Activated CD4-positive, alpha-beta memory T cell treated with anti-CD3 and anti-CD28 coated beads, Interleukin-2, amount 10 ng/mL, durations not matched to agents 7 days and 5 days (primary cell): Measurements from ENCODE around the gene LAMB3. TPM values are rescaled to one million over a fixed set of nuclear protein-coding genes. Genes with fewer than 3 reads are reported as not detected.

Experiments
- CTCF ChIA-PET: fragments of 350-600 bp; sonication (Branson Sonifier 250); formaldehyde crosslinking; loops from one replicate; lab custom pipeline; 2021; ENCODE audit warnings: antibody characterized with exemption, inconsistent platforms; lab: Charles Lee
- POLR2A ChIA-PET: fragments of 350-600 bp; sonication (Branson Sonifier 250); formaldehyde crosslinking; loops from one replicate; lab custom pipeline; 2021; ENCODE audit warnings: antibody characterized with exemption; lab: Charles Lee
- DNase-seq: peaks from one replicate; pipeline ENCODE4 v3.0.0-alpha.2; 2020
- H3K27ac Mint-ChIP-seq: one replicate; pipeline ENCODE4 v1.8.0; 2021; ENCODE audit warnings: mild to moderate bottlenecking, mixed read lengths
- H3K27me3 Mint-ChIP-seq: one replicate; pipeline ENCODE4 v1.8.0; 2021; ENCODE audit warnings: mixed read lengths
- H3K36me3 Mint-ChIP-seq: one replicate; pipeline ENCODE4 v1.8.0; 2021; ENCODE audit warnings: low read depth, mixed read lengths
- H3K4me1 Mint-ChIP-seq: one replicate; pipeline ENCODE4 v1.8.0; 2021; ENCODE audit warnings: mixed read lengths
- H3K4me3 Mint-ChIP-seq: one replicate; pipeline ENCODE4 v1.8.0; 2021; ENCODE audit warnings: mild to moderate bottlenecking, mixed read lengths
- H3K9me3 Mint-ChIP-seq: one replicate; pipeline ENCODE4 v1.8.0; 2021; ENCODE audit warnings: mixed read lengths
- total RNA-seq, 2 experiments: library from RNA; stranded (reverse); gene quantifications; one replicate each; pipeline ENCODE4 v1.2.3, GENCODE V29; 2021

LAMB3 gene
- total RNA-seq, 2 experiments from 2014 or later, result 4.2 to 4.4 TPM

- ChIA-PET POLR2A (interaction anchor here (0.9 to 2.3 kb wide), 8 partner anchors 9 to 100 kb away, joined by 3 to 11 read pairs (median 4); partner anchors contain the start of gene TRAF3IP3), CTCF (interaction anchor here (0.9 to 1.8 kb wide), 5 partner anchors 10 to 89 kb away, joined by 3 to 5 read pairs (median 3); no protein-coding TSS in a partner anchor)
- peaks cover 28% of the 10 kb centered on the region for H3K27me3 Mint-ChIP-seq
- DNase-seq, result no peak
- H3K36me3 Mint-ChIP-seq, result peaks cover 25% of the 10 kb centered on the region
- peak overlapping the region; percentile 9 for H3K27ac Mint-ChIP-seq
- peak overlapping the region; percentile 65 for H3K4me3 Mint-ChIP-seq
- peaks cover 69% of the 10 kb centered on the region for H3K4me1 Mint-ChIP-seq
- H3K9me3 Mint-ChIP-seq, result no peaks in the 10 kb centered on the region
These were observed 23.4 kb upstream of the LAMB3 start for GRCh38 chr1:209675565-209676154.

GRCh38 chr1:209674957-209675564 is 22.8 kb upstream of the LAMB3 start, which contains the start of gene G0S2:
Gene G0S2 (plus strand): TSS chr1:209675412. CDS start chr1:209675685, 273 bp downstream.
- DNase-seq, result peak; percentile 50
- H3K4me1 Mint-ChIP-seq, result peaks cover 73% of the 10 kb centered on the region
- POLR2A ChIA-PET, result interaction anchor here (0.9 to 2.5 kb wide), 10 partner anchors 9 to 699 kb away, joined by 3 to 11 read pairs (median 4); partner anchors contain the start of gene TRAF3IP3
- CTCF ChIA-PET, result interaction anchor here (0.9 to 1.8 kb wide), 6 partner anchors 11 to 89 kb away, joined by 3 to 5 read pairs (median 3); no protein-coding TSS in a partner anchor
- H3K27ac Mint-ChIP-seq, result peak within 1 kb of the TSS; percentile 80
- H3K4me3 Mint-ChIP-seq, result peak within 1 kb of the TSS; percentile 65
- peaks cover 25% of the 10 kb centered on the region for H3K36me3 Mint-ChIP-seq
- H3K27me3 Mint-ChIP-seq, result peaks cover 28% of the 10 kb centered on the region
- no peaks in the 10 kb centered on the region for H3K9me3 Mint-ChIP-seq

- H3K27me3 Mint-ChIP-seq, result peaks cover 25% of the 10 kb centered on the region
- peaks cover 25% of the 10 kb centered on the region for H3K36me3 Mint-ChIP-seq
- H3K9me3 Mint-ChIP-seq, result no peaks in the 10 kb centered on the region
- H3K27ac Mint-ChIP-seq, result peak overlapping the region; percentile 80
- peak overlapping the region; percentile 65 for H3K4me3 Mint-ChIP-seq
- no peak for DNase-seq
- POLR2A ChIA-PET, result interaction anchor here (0.7 to 2.5 kb wide), 7 partner anchors 9 to 96 kb away, joined by 3 to 11 read pairs (median 4); partner anchors contain the start of gene TRAF3IP3
- peaks cover 69% of the 10 kb centered on the region for H3K4me1 Mint-ChIP-seq
- CTCF ChIA-PET, result interaction anchor here (1.0 to 1.9 kb wide), 6 partner anchors 13 to 95 kb away, joined by 3 to 11 read pairs (median 4); no protein-coding TSS in a partner anchor
These were observed 21.6 kb upstream of the LAMB3 start for GRCh38 chr1:209673631-209674417.

GRCh38 chr1:209672705-209673630 is 20.7 kb upstream of the LAMB3 start:
- H3K4me1 Mint-ChIP-seq, result peaks cover 69% of the 10 kb centered on the region
- ChIA-PET CTCF (interaction anchor here (1.0 to 1.9 kb wide), 6 partner anchors 14 to 96 kb away, joined by 3 to 11 read pairs (median 4); no protein-coding TSS in a partner anchor), POLR2A (interaction anchor here (0.7 to 2.5 kb wide), 7 partner anchors 8 to 97 kb away, joined by 3 to 10 read pairs (median 4); no protein-coding TSS in a partner anchor)
- peak overlapping the region; percentile 80 for H3K27ac Mint-ChIP-seq
- peak; percentile 65 for DNase-seq
- no peaks in the 10 kb centered on the region for H3K9me3 Mint-ChIP-seq
- peaks cover 20% of the 10 kb centered on the region for H3K27me3 Mint-ChIP-seq
- H3K36me3 Mint-ChIP-seq, result peaks cover 19% of the 10 kb centered on the region
- H3K4me3 Mint-ChIP-seq, result peak overlapping the region; percentile 20

- Mint-ChIP-seq H3K9me3 (no peaks in the 10 kb centered on the region), H3K27ac (no peak overlapping the region), H3K36me3 (peaks cover 3% of the 10 kb centered on the region), H3K27me3 (peaks cover 3% of the 10 kb centered on the region), H3K4me3 (no peak overlapping the region), H3K4me1 (peaks cover 52% of the 10 kb centered on the region)
- POLR2A ChIA-PET, result interaction anchor here (0.7 kb wide), 1 partner anchor 15 kb away, joined by 3 read pairs; no protein-coding TSS in a partner anchor
- no peak for DNase-seq
- CTCF ChIA-PET, result interaction anchor here (1.0 kb wide), 1 partner anchor 22 kb away, joined by 4 read pairs; no protein-coding TSS in a partner anchor
These were observed 18.3 kb upstream of the LAMB3 start for GRCh38 chr1:209670441-209671082.

GRCh38 chr1:209667708-209668107 is 15.5 kb upstream of the LAMB3 start:
- Mint-ChIP-seq H3K9me3 (no peaks in the 10 kb centered on the region), H3K27ac (no peak overlapping the region), H3K4me1 (peaks cover 23% of the 10 kb centered on the region), H3K27me3 (peaks cover 3% of the 10 kb centered on the region), H3K4me3 (no peak overlapping the region), H3K36me3 (peaks cover 7% of the 10 kb centered on the region)
- ChIA-PET POLR2A (no interaction called here), CTCF (no interaction called here)
- no peak for DNase-seq

GRCh38 chr1:209667103-209667502 is 14.9 kb upstream of the LAMB3 start:
- Mint-ChIP-seq H3K4me1 (peaks cover 18% of the 10 kb centered on the region), H3K27ac (no peak overlapping the region), H3K4me3 (no peak overlapping the region), H3K36me3 (peaks cover 7% of the 10 kb centered on the region), H3K27me3 (peaks cover 3% of the 10 kb centered on the region), H3K9me3 (no peaks in the 10 kb centered on the region)
- CTCF ChIA-PET, result no interaction called here
- DNase-seq, result no peak
- POLR2A ChIA-PET, result no interaction called here

- Mint-ChIP-seq H3K36me3 (peaks cover 4% of the 10 kb centered on the region), H3K4me3 (no peak overlapping the region), H3K27me3 (peaks cover 3% of the 10 kb centered on the region), H3K9me3 (no peaks in the 10 kb centered on the region), H3K4me1 (peaks cover 28% of the 10 kb centered on the region), H3K27ac (no peak overlapping the region)
- POLR2A ChIA-PET, result no interaction called here
- CTCF ChIA-PET, result no interaction called here
- DNase-seq, result no peak
These were observed 10.7 kb upstream of the LAMB3 start for GRCh38 chr1:209662879-209663327.

GRCh38 chr1:209661071-209661470 is 8.8 kb upstream of the LAMB3 start:
- ChIA-PET POLR2A (no interaction called here), CTCF (interaction anchor here (1.6 kb wide), 1 partner anchor 32 kb away, joined by 4 read pairs; no protein-coding TSS in a partner anchor)
- H3K27me3 Mint-ChIP-seq, result peaks cover 3% of the 10 kb centered on the region
- no peaks in the 10 kb centered on the region for H3K9me3 Mint-ChIP-seq
- H3K36me3 Mint-ChIP-seq, result peaks cover 4% of the 10 kb centered on the region
- no peak overlapping the region for H3K4me3 Mint-ChIP-seq
- H3K4me1 Mint-ChIP-seq, result peaks cover 38% of the 10 kb centered on the region
- no peak overlapping the region for H3K27ac Mint-ChIP-seq
- no peak for DNase-seq

GRCh38 chr1:209659909-209660308 is 7.7 kb upstream of the LAMB3 start:
- Mint-ChIP-seq H3K36me3 (peaks cover 4% of the 10 kb centered on the region), H3K4me3 (no peak overlapping the region)
- peak; percentile 39 for DNase-seq

GRCh38 chr1:209657918-209658317 is 5.7 kb upstream of the LAMB3 start:
- no peak overlapping the region for H3K27ac Mint-ChIP-seq
- H3K36me3 Mint-ChIP-seq, result peaks cover 1% of the 10 kb centered on the region
- ChIA-PET POLR2A (no interaction called here), CTCF (interaction anchor here (0.7 to 1.5 kb wide), 2 partner anchors 16 to 90 kb away, joined by 3 to 4 read pairs; no protein-coding TSS in a partner anchor)
- H3K4me1 Mint-ChIP-seq, result peaks cover 50% of the 10 kb centered on the region
- DNase-seq, result no peak
- H3K27me3 Mint-ChIP-seq, result peaks cover 1% of the 10 kb centered on the region
- H3K9me3 Mint-ChIP-seq, result no peaks in the 10 kb centered on the region
- H3K4me3 Mint-ChIP-seq, result no peak overlapping the region

More at GRCh38 chr1:209659909-209660308, 7.7 kb upstream of the LAMB3 start:
- CTCF ChIA-PET, result no interaction called here
- peak overlapping the region; percentile 32 for H3K27ac Mint-ChIP-seq
- no peaks in the 10 kb centered on the region for H3K9me3 Mint-ChIP-seq
- peaks cover 3% of the 10 kb centered on the region for H3K27me3 Mint-ChIP-seq
- POLR2A ChIA-PET, result interaction anchor here (1.1 kb wide), 1 partner anchor 10 kb away, joined by 3 read pairs; no protein-coding TSS in a partner anchor
- H3K4me1 Mint-ChIP-seq, result peaks cover 38% of the 10 kb centered on the region
